HEK293T (cell line): ENCODE results near the gene MBD2.
"Not testable (repeated sequence)": the region's sequence is repeated elsewhere in the genome, so short reads cannot be mapped to it uniquely, and the experiment has no call there.

Experiments
- ARNT ChIP-seq: fragments of 450-650 bp; IDR thresholded peaks from 2 replicates; pipeline ENCODE4 v1.6.1; 2017; ENCODE audit warnings: mild to moderate bottlenecking
- BHLHE40 ChIP-seq: fragments of 450-650 bp; IDR thresholded peaks from 2 replicates; pipeline ENCODE4 v1.6.1; 2016; ENCODE audit warnings: mild to moderate bottlenecking, moderate library complexity, borderline replicate concordance
- FOXA1 ChIP-seq: fragments of 450-650 bp; IDR thresholded peaks from 2 replicates; pipeline ENCODE4 v1.6.1; 2016; ENCODE audit warnings: mild to moderate bottlenecking
- HDGF ChIP-seq: fragments of 450-650 bp; IDR thresholded peaks from 2 replicates; pipeline ENCODE4 v1.6.1; 2017; ENCODE audit warnings: antibody characterized with exemption, borderline replicate concordance
- SUZ12 ChIP-seq: fragments of 450-650 bp; IDR thresholded peaks from 2 replicates; pipeline ENCODE4 v1.6.1; 2016; ENCODE audit warnings: mild to moderate bottlenecking

DNA sequence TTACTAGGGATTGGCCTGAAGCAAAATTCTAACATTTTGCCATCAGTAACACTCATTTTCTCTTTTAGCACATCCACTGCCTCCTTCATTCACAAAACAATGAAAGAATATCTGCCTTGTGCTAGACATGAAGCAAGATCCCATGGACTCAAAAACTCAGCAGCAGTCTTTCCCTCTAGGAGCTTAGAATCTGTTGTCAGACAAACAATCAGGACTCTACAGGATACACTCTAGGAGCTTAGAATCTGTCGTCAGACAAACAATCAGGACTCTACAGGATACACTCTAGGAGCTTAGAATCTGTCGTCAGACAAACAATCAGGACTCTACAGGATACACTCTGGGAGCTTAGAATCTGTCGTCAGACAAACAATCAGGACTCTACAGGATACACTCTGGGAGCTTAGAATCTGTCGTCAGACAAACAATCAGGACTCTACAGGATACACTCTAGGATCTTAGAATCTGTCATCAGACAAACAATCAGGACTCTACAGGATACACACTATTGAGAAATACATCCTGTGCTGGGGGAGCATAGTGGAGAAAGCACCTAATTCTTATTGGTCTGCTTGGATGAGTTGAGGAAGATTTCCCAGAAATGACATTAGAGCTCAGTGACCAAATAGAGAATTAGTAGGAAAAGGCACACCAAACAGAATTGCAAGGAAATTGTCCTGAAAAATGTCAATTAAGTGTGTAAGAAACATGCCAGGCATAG is 100.6 kb downstream of the MBD2 start:
- not testable (repeated sequence) for TF ChIP-seq SUZ12, FOXA1, BHLHE40, ARNT, HDGF
